VCaP (cell line): ENCODE measurements around the gene MMS19.

Source experiments
- H3K27ac ChIP-seq: fragments of 450-650 bp; 2 replicates; pipeline ENCODE4 v1.5.1; 2017
- CTCF ChIP-seq: fragments of 450-650 bp; conservative IDR thresholded peaks from 2 replicates; pipeline ENCODE4 v1.5.1; 2017; ENCODE audit warnings: mild to moderate bottlenecking, moderate library complexity

MMS19 gene

GRCh38 chr10:97542169-97543024 is 44.2 kb upstream of the MMS19 start:
- no peak for TF ChIP-seq CTCF

DNA sequence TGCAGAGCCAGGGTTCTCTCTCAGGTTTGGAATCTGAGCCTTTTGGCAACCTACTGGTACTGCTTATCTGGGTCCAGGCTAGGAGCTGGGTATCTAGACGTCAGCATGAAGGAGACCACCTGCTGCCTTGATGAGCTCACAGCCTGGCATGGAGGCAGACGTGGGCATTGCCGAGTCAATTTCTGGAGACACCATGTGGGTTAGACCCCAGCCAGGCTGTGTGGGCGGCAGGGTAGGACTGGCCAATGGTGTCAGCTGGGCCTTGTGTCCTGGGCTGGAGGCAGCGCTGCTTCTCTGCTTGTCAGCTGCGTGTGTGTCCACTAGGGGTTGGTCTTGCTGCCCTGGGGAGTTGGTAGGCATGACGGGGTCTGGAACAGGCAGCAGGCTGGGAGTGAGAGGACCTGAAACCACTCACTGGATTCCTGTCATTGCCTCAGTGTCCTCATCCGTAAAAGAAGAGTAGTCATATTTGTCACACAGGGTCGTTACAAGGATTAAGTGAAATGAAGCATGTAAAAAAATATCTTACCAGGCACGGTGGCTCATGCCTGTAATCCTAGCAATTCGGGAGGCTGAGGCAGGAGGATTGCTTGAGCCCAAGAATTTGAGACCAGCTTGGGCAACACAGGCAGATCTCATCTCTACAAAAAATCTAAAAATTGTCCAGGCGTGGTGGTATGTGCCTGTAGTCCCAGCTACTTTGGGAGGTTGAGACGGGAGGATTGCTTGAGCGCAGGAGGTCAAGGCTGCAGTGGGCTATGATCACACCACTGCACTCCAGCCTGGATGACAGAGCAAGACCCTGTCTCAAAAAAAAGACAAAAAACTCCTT is 42.7 kb upstream of the MMS19 start:
- no peak overlapping the region for H3K27ac ChIP-seq
- no peak for TF ChIP-seq CTCF

More at GRCh38 chr10:97542169-97543024, 44.2 kb upstream of the MMS19 start:
- H3K27ac ChIP-seq, result no peak overlapping the region

DNA sequence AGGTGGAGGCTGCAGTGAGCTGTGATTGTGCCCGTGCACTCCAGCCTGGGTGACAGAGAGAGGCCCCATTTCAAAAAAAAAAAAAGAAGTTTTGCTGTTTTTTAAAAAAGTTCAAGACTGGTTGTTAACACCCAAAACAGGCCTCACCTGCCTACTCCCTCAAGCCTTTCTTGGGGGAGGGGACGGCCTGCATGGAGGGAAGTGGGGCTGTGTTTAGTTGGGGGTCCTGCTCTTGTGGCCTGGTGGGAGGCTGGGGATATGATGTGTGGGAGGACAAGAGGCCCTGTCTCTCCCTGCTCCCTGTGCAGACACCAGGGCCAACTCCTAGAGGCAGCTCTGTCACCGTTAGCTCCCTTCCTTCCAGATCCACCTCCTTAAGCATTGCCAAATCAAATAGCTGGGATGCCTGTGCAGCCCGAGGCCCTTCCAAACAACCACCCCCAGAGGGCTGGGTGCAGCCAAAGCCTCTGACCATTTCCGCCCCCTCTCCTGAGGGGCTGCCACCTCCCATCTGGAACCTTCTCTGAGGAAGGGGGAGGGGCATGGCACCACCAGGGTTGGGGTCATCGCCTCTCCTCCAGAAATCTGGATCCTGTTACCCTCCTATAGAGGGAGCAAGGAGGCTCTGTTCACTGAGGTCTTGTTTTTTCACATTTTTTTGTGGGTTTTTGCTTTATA is 41.4 kb upstream of the MMS19 start:
- H3K27ac ChIP-seq, result no peak overlapping the region
- TF ChIP-seq CTCF, result no peak

DNA sequence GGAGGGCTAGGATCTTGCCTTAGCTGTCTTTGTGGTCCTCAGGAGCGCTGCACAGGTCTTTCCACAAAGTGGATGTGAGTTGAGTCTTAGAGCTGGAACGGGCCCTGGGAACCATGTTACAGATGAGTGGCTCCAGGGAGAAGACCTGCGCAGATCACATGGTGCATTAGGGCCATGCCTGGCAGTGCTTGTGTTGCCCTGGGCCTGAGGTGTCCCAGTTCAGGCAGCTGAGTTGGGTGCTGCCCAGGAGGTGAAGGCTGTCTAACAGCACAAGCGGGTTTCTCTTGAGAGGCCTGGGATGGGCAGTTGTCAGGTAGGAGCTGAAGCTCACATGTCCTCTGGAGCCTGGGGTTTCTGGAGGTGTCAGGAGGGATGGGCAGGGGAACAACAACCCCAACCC is 40.6 kb upstream of the MMS19 start:
- no peak for TF ChIP-seq CTCF
- H3K27ac ChIP-seq, result peak overlapping the region; percentile 33; the same call in 1 of the 2 replicates

DNA sequence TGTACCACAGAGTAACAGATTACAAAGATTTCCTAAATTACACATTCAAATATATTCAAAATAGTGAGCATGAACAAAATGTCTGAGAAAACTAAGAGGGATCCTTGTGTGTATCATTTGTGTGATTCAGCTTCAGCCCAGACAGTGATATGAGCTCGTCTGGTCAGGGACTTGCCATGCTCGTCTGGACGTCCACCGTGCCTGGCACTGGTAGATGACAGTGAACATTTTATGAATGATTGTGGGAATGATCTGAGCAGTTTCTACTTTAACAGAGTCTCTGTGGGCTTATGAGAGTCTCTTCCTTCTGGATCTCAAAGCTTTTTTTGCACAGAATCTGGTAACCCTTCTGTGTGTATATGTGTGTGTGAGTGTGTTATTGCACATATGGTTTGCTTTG is 40.2 kb upstream of the MMS19 start:
- H3K27ac ChIP-seq, result peak overlapping the region; percentile 33; the same call in 1 of the 2 replicates
- TF ChIP-seq CTCF, result no peak

GRCh38 chr10:97537186-97537869 is 39.1 kb upstream of the MMS19 start:
- H3K27ac ChIP-seq, result no peak overlapping the region
- TF ChIP-seq CTCF, result no peak
